Mesenteric fat pad (tissue), 1 donor: ENCODE results near the gene RPAP2. TPM values are rescaled to one million over a fixed set of nuclear protein-coding genes. Genes with fewer than 3 reads are reported as not detected.
"Not testable (repeated sequence)": the region's sequence is repeated elsewhere in the genome, so short reads cannot be mapped to it uniquely, and the experiment has no call there.

ENCODE experiments used
- DNase-seq: peaks from one replicate; pipeline ENCODE4 v3.0.0-alpha.2; 2020; ENCODE audit warnings: low spot score
- total RNA-seq: library from RNA; stranded (reverse); fragmentation: NEBNext Ultra II Directional; extraction: Animal tissue kit (Norgen Biotek cat#: 25700); gene quantifications from one replicate; pipeline ENCODE4 v1.2.1, GENCODE V29; 2021
- donor health status: DM: yes; HTN: yes; CAD: no.

The RPAP2 gene
- total RNA-seq, 1 donor from 2014 or later, result 29.0 TPM

DNA sequence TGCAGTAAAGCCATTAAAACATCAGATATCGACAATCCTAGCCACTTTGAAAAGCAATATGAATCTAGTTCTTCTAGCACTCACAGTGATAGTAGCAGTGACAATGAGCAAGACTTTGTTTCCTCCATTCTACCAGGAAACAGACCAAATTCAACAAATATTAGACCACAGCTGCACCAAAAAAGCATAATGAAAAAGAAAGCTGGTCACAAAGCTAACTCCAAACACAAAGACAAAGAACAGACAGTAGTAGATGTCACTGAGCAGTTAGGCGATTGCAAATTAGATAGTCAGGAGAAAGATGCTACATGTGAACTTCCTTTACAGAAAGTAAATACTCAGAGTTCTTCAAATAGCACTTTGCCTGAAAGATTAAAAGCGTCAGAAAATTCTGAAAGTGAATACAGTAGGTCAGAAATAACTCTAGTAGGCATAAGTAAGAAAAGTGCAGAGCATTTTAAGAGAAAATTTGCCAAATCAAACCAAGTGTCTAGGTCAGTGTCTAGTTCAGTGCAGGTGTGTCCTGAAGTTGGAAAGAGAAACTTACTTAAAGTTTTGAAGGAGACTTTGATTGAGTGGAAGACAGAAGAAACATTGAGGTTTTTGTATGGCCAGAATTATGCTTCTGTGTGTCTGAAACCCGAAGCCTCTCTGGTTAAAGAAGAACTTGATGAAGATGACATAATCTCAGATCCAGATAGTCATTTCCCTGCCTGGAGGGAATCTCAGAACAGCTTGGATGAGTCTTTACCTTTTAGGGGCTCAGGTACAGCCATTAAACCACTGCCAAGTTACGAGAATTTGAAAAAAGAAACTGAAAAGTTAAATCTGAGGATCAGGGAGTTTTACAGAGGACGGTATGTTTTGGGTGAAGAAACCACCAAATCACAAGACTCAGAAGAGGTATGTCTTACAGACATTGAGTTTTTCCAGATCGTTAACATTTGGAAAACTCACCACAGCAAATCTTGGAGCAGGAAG is 24.9 kb downstream of the RPAP2 start:
- no peak for DNase-seq

DNA sequence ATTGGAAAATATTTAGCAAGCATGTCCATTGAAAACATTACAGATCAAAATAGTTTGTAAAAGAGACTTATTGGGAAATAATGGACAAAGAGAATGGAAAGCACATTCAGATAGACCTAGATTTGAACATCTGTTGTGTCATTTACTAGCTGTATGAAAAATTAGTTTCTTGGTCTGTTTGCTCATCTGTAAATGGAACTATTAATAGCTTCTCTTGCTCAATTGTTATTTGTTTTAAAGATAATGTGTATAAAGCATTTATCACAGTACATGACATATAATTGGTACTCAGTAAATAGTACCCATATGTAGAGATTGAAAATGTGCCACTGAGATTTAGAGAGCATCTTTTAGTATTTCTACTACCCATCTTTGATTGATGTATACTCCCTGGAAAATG is 25.9 kb downstream of the RPAP2 start:
- no peak for DNase-seq

DNA sequence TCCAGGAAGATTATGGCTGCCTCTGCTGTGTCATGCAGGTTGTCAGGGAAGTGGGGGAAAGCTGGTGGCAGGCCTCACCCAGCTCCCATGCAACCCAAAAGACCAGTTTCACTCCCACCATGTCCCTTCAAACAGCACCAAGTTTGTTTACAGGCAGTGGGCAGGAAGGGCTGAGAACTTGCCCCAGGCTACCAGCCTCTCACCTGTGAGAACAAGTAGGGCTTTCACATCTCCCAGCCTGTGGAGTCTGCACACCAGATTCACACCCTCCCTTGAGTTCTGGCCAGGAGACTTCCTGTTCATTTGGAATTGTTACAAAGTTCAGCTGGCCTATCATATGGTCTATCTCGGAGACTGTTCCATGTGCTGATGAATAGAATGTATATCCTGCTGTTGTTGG is 27.8 kb downstream of the RPAP2 start:
- DNase-seq, result no peak

DNA sequence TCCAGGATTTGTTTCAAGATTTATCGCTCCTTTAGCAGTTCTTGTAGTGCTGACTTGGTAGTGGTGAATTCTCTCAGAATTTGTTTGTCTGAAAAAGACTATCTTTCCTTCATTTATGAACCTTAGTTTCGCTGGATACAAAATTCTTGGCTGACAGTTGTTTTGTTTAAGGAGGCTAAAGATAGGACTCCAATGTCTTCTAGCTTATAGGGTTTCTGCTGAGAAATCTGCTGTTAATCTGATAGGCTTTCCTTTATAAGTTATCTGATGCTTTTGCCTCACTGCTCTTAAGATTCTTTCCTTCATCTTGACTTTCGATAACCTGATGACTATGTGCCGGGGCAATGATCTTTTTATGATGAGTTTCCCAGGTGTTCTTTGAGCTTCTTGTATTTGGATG is 28.9 kb downstream of the RPAP2 start:
- no peak for DNase-seq

DNA sequence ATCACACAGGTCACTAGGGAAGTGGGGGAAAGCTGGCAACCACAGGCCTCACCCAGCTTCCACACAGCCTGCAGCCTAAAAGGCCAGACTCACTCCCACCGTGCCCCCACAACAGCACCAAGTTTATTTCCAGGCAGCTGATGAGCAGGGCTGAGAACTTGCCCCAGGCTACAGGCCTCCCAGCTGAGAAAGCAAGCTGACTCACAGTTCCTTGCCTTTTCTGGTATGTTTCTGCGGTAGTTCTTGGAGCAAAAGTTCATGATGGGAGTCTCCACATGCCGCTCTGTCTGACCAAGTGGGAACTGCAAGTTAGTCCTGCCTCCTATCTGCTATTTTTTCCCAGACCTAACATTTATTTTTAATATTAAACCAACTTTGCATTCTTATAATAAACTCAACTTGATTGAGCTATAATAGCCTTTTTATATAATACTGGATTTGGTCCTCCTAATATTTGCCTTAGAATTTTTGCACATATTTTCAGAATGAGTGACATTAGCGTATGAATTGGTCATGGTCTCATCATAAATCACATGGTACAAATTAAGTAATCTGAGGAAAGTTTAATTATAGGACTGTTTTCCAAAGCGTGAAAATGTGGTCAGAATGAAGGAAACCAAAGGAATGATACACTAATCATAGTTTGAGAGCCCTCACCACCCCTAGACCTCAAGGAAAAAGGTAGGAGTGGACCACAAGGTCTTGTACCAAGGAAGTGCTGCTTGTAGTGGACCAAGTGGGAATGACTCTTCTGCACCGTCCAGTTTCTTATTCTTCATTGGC is 30.7 kb downstream of the RPAP2 start:
- no peak for DNase-seq

DNA sequence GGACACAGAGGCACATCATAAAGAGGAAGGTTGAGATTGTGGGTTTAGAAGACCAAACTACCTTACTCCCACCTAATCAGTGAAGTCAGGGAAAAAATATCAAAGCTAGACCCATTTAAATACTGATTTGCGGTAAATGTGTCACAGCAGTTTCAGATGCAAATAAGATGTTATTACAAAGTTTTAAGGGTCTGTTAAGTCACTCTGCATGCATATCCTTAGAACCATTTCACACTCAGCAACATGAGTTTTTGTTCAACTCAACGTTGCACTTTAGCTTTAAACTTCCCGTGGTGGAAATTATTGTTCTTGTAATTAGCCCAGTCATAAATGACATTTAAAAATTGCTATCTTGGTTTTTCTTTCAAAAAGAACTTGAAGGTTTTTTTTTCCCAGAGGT is 34.8 kb downstream of the RPAP2 start:
- no peak for DNase-seq

DNA sequence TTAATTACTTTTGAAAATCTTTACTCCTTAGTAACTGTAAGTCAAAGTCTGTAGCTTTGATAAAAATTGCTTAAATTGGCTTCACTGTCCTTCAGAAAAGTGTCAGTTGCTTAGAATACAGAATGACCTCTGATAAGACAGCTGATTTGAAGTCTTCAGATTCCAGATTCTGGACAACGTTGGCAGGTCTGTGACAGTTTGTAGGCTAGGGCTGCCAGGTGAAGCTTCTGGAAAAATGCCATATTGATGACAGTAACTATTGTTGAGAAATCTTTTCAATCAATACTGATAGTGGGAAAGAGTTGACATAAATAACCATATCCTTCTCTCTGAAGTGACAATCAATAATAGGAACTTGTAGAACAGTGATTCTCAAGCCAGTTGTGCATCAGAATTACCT is 41.3 kb downstream of the RPAP2 start:
- DNase-seq, result no peak

DNA sequence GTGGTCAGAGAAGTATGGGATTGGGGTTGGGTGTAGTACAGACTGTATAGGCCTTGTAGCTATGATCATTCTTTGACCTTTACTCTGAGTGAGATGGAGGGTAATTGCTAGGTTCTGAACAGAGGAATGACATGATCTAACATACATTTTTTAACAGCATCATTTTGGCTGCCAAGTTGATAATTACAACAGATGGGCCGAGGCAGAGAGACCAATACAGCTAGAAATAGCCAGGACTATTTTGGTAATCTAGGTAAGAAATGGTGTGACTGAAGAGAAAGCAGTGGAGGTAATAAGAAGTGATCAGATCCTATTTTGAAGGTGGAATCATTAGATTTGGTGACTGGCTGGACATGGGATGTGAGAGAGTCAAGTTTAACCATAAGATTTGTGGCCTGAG is 43.5 kb downstream of the RPAP2 start:
- no peak for DNase-seq

DNA sequence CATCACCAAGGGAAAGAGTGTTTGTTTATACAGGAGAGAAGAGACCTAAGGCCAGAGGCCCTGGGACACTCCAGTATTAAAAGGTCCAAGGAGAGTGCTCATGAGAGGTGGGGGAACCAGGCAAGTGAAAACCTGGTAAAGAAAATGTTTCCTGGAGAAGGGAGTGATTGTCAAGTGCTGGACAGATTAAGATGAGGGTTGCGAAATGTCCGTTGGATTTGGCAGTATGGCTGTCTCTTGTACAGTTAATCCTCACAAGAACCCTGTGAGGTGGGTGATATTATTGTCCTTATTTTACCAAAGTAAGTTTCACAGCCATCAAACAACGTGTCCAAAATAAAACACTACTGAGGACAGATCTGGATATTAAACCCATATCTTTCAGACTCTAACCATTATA is 44.2 kb downstream of the RPAP2 start:
- DNase-seq, result no peak

DNA sequence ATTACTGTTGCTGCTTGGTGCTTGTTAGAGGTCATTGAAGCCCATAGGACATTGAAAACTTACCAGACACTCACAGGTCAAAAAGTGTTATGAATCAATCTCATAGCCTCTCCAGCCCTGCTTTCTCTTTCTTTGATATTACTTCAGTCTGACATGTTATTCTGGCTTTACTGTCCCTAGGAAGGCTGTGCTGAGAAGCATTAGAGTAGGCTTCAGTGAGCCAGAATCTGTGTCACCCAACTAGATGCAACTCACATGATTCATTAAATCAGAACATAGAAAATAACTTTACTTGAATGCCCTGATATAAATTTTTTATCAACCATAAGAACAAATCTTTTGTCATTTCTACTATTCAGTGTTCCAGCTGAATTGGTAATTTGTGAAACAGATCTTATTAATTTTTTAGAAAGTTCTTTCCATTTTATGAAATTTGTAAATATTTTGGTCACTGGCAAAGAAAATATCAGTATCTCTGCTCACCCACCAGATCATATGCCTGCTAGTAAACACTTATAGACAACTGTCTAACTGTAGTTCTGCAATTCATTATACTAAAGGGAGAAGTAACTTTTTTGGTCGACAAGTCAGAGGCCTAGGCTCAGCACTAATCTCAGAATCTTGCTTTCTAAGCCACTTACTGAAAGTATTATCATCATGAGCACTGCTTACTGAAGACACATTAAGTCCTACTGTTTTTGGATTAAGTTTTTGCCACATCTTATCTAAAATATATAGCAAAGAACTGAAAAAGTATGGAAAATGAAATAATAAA is 48.2 kb downstream of the RPAP2 start:
- no peak for DNase-seq

DNA sequence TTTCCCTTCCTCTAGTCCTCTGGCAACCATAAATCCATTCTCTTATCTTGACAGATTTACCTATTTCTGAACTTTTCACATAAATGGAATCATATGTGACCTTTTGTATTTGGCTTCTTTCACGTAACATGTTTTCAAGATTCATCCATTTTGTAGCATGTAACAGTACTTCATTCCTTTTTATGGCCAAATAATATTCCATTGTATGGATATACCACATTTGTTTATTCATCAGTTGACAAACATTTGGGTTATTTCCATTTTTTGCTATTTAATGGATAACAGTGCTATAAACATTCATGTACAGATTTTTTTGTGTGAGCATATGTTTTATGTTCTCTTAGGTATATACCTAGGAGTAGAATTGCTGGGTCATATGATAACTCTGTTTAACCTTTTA is 54.0 kb downstream of the RPAP2 start:
- no peak for DNase-seq

DNA sequence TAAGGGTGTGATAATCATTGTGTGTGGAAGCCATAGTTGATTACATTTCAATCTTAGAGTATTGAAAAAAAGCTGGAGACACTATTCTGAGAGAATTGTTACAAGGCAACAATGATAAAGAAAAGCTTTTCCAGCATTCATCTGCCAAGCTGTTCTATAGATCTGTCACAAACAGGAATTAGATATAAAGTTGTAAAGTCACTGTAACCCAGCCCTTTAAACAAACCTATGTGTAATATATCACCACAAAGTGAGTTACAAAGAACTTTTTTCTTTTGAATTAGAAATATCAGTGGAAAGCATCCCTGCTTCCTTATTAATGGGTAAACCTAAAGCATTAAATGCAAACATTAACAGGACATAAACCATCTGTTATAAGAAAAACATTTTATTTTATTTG is 55.4 kb downstream of the RPAP2 start:
- no peak for DNase-seq

DNA sequence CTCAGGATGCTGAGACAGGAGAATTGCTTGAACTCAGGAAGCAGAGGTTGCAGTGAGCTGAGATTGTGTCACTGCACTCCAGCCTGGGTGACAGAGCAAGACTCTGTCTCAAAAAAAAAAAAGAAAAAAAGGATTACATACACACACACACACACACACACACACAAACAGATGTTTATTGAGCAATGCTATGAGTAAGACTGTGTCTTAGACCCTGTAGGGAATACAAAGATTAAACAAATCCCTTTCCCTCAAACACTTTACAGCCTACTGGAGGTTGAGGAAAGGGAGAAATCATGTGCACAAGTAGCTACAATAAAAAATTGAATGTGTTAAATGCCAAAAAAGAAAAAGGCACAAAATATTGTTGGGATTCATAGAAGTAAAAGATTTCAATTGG is 58.1 kb downstream of the RPAP2 start:
- no peak for DNase-seq

DNA sequence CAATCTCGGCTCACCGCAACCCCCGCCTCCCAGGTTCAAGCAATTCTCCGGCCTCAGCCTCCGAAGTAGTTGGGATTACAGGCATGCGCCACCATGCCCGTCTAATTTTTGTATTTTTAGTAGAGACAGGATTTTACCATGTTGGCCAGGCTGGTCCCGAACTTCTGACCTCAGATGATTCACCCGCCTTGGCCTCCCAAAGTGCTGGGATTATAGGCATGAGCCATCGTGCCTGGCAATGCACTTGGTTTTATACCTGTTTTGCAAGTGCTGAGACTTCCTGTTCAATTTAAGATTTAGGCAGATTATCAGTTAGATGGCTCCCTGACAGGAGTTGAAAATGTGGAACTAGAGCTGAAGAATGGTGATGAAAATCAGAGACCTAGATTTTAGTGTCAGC is 60.5 kb downstream of the RPAP2 start:
- DNase-seq, result not testable (repeated sequence)

DNA sequence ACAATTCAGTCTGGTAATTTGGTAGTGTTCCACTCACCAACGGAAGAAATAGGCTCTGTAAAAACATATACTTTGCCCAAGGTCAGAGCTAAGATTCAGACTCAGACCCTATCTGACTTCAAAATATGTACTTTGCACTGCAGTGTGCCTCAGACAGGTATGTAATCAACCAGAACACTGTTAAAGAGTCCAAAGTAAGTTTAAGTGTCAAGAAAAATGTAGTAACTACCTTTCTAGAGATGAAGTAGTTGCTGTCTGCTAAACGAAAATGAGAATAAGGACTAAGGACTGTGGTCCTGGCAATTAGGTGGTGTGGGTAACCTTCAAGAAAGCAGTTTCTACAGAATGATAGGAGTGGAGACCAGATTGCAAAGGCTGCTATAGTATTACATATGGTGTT is 61.1 kb downstream of the RPAP2 start:
- no peak for DNase-seq

DNA sequence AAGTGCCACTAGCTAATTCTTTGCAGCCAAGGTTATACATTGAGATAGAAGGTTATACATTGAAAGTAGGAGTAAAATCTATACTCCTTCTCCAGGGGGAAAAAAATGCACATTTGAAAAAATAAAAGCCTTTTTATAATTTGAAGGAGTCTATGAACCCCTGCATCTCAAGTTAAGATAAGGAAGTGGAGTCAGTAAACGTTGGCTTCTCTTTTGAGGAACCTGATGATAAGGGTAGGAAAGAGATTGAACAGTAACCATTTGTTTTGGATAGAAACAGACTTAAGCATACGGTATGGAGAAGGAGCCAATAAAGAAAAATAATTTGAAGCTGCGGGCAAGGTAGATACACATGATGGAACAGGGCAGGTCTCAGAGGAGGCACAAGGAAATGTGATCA is 64.1 kb downstream of the RPAP2 start:
- DNase-seq, result no peak

DNA sequence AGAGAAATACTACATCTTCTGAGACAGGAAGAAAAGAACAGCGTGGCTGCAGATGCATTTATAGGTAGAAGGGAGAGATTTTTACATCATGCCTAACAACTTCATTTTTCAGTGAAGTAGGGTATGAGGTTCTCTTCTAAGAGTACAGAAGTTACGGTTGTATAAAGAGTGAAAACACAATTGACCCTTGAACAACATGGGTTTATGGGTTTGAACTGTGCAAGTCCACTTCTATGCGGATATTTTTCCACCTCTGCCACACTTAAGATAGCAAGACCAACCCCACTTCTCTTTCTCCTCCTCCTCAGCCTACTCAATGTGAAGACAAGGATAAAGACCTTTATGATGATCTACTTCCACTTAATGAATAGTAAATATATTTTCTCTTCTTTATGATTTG is 64.5 kb downstream of the RPAP2 start:
- no peak for DNase-seq

DNA sequence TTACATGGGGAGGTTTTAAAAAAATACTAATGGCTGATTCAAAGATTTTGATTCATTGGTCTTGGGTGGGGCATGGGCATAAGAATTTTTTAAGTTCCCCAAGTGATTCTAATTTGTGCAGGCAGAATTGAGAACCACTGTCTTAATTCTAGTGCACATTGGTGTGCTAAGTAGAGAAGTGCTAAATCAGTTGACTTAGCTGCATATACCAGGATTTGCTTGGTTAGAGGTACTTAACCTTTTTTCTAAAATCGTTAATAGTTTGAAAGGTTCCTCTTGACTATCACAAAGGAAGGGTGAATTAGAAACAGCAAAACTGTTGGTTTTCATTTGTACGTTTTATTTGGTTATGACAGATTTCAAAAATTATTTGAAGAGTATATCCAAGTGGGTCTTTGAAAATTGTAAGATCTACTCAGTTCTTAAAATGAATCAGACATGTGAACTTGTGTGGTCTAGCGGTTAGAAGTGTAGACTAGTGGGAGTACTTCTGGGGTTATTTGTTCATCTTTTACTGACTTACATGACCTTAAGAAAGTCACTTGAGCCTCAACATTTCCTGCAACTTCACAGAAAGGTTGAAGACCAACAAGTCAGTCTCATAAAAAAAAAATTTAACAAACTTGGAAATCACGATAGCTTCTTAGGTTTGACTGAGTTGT is 66.7 kb downstream of the RPAP2 start:
- DNase-seq, result no peak

DNA sequence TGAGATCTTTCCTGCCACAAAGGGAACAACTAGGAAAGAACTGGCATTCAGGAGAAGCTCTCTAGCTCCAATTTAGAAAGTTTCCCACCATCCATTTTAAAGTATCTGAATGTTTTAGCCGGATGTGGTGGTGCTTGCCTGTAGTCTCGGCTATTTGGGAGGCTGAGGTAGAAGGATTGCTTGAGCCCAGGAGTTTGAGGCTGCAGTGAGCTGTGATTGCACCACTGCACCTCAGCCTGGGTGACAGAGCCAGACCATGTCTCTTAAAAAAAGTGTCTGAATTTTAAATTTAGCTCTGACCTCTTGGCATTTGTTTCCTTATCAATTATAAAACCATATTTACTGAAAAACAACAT is 67.2 kb downstream of the RPAP2 start:
- no peak for DNase-seq

DNA sequence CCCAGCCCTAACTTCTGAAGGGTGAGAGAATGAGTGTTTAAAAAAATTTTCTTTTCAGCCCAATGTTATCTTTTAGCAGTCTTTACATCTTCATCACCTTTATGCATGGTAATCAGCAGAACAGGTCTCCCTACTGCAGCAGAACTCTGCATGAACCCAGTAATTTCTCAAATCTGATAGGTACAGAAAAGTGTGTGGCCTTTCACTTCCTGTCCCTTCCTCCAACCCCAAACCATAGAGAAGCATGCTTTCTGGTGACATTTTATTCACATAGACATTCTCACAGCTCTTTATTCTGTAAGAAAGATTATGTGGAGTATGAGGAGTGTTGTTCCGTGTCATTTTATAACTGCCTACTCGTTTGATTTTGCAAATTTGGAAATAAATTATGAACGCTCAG is 68.6 kb downstream of the RPAP2 start:
- no peak for DNase-seq

DNA sequence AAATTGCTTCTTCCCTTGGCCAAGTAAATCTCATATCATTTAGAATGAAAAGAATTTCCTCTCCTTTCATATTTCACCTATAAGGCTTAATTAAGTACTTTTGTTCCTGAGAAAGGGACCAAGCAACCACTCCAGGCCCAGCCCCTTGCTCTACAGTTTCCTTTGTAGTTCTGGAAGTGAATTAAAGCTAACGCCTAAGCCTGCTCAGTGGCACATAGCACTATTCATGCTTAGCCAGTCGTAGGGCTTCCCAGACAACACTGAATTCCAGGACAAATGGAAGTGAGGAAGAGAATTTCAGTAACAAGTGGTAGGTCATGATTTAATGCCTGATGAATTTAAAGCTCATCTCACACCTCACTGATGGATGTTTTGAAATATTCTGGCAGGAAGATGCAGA is 73.3 kb downstream of the RPAP2 start:
- no peak for DNase-seq
